GM18861 (cell line): ENCODE measurements around the gene CTNNA3.
"Not testable (repeated sequence)": the region's sequence is repeated elsewhere in the genome, so short reads cannot be mapped to it uniquely, and the experiment has no call there.

Source experiments
- ATAC-seq: cut with Tn5 transposase; IDR thresholded peaks from one replicate; pipeline ENCODE4 v1.9.1; 2021; ENCODE audit not compliant: unreplicated experiment

The CTNNA3 gene

DNA sequence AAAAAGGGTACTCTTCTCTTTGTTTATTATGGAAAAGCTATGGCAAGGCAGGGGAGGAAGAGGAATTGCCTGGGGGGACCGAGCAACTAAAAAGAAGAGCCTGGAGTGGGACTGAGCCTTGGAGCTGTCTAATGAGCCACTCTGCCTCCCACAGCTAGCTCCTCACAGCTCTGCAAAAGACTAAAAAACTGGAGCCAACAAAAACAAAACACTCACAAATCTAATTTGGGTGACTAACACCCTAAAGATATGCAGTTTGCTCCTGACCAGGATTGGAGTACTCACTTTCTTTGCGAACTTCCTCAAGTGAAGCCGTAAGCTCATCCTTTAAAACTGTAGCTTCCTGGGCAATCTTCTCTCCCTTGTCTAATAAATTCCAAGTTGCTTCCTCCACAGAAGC is 89.4 kb downstream of the CTNNA3 start:
- no peak for ATAC-seq

GRCh38 chr10:67603701-67604100 is 92.3 kb downstream of the CTNNA3 start:
- ATAC-seq = no peak

DNA sequence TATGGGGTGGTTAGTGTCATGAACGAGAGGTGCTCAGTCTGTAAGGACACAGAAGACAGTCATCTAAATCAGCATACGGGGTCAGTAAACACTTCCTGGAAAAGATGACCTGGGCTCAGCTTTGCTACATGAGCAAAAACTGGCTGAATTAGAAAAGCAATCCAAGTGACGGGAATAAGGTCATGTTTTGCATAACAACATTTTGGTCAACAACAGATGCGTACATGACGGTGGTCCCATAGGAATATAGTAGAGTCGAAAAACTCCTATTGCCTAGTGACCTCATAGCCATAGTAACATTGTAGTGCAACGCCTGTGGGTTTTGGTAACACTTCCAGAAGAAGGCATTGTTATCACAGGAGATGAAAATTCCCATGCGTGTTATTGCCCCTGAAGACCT is 92.9 kb downstream of the CTNNA3 start:
- ATAC-seq = no peak

DNA sequence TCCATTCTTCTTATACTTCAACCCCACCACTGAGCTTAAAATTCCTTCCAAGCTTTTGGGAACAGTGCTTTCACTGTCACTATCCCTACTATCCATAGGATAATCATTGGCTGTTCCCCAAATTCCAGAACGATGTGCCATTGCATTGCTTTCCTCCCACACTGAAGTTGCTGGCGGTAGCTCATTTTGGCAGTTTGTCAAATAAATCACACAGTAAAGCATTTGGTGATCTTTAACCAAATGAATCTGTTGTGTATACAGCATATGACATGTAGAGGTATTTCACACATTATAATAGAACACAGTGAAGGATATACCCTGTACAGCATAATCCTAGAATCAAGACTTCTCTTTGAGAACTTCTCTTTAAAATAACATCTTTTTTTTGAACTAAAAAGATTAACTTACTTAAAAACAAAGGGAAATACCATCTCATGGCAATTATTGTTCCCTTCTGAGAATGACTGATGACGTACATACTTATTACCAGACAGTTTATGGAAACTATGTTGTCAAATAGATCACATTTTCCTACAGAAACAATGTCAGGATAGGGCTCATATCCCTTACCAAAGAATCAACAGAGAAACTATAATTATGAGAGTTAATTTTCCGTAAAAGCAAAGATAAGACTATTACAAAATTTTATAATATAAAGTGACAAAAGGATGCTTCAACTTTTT is 93.6 kb downstream of the CTNNA3 start:
- ATAC-seq = no peak

DNA sequence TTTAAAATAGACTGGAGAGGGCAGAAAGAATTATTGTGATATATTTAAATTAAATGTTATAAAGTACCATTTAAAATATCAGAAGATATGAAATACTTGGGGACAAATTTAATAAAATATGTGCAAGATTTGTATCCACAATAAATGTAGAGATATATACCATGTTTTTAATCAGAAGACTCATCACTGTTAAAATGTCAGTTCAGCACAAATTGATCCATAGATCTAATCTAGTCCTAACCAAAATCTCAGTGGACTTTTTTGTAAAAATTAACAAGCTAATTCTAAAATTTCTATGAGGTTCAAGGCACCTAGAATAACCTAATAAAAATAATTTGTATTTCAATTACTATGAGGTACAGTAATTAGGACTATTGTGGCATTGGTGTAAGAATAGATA is 96.4 kb downstream of the CTNNA3 start:
- no peak for ATAC-seq

- ATAC-seq = no peak
These were observed 99.4 kb downstream of the CTNNA3 start for GRCh38 chr10:67596641-67597040.

DNA sequence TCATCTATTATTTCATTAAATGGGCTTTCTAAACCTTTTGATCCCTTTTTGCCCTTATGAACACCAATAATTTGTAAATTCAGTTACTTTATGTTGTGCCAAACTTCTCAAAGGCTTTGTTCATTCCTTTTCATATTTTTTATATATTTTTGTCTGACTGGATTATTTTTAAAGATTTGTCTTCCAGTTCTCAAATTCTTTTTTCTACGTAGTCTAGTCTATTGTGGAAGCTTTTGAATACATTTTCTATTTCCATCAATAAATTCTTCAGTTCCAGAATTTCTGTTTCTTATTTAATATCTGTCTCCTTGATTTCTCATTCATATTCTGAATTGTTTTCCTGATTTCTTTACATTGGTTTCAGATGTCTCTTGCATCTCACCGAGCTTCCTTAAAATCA is 108.2 kb downstream of the CTNNA3 start:
- no peak for ATAC-seq

DNA sequence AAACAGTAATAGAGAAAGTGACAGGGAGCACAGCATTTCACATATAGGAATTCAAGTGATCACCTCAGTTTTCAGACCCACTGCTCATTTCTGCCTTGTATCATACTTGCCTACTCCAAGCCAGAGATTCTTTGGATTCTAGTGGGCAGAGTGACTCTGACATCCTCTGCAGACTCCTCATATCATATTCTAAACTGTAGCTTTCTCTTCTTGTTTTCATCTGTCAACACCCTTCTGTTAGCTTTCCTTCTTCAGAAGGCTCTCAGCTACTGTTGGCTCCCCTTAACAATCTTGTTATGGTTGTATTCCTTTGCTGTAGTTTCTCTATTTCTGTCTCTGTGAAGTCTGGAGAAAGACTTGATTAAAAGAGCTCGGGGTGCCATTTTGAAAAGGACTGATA is 120.5 kb downstream of the CTNNA3 start:
- ATAC-seq = no peak

DNA sequence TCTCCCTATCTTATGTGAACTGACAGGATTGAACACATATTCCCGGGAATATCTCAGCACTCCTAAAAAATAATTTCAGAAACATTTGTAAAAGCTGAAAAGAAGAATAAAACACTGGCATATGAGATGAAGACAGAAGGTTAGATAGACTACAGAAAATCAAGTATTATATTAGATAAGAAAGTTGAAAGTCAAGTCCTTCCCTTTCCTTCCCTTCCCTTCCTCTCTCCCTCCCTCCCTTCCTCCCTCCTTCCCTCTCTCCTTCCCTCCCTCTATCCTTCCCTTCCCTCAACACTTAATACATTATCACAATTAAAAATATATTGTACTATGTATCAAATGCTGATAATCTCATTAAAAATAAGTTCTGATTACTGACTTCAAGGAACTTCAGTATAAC is 122.5 kb downstream of the CTNNA3 start:
- no peak for ATAC-seq

DNA sequence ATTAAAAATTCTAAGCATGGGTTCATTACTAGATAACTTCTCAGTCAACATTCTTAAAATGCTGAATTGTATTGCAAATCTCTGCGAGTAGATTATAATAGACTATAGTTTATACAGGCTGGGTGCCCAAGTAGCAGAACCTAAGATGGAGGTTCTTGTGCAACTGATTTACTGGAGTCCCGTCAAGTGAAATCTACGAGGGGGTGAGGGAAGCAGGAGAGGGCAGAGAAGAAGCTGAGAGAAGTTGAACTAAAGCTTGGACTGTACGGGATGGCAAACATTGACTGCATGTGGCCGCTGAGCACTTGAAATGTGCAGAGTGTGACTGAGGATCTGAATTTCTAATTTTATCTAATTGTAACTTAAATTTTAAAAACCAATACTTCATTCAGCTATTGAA is 124.5 kb downstream of the CTNNA3 start:
- ATAC-seq = no peak

DNA sequence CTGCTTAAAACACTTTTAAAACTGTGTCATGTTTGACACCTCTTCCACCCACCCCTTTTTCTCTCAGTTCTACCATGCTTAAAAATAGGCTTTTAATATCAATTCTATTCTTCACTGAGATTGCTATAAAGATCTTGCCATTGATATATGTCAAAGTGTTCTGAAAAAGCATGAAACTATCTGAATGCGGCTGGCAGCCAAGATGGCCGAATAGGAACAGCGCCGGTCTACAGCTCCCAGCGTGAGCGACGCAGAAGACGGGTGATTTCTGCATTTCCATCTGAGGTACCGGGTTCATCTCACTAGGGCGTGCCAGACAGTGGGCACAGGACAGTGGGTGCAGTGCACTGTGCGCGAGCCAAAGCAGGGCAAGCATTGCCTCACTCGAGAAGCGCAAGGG is 137.7 kb downstream of the CTNNA3 start:
- ATAC-seq = not testable (repeated sequence)

GRCh38 chr10:67553254-67553653 is 142.7 kb downstream of the CTNNA3 start:
- ATAC-seq = no peak

GRCh38 chr10:67550838-67551402 is 145.1 kb downstream of the CTNNA3 start:
- ATAC-seq = no peak

DNA sequence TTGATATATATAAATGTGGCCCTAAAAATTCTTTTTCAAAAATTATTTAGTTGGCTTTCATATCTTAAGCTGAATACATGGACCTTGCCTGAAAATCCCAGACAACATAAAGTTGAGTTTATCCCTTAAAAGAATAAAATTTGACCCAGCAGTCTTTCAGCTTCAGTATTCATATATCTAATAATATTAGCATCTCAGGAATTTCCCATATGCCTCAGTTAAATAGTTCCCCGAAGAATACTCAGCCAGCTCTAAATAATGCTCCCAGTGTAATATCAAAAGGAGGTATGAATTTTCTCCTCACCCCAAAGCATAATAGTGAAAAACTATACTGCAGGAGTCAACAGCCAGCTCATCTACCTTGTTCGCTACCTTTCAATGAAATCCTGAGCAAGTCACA is 145.9 kb downstream of the CTNNA3 start:
- ATAC-seq = no peak

- no peak for ATAC-seq
These were observed 146.6 kb downstream of the CTNNA3 start for GRCh38 chr10:67549390-67549789.

- no peak for ATAC-seq
These were observed 154.6 kb downstream of the CTNNA3 start for GRCh38 chr10:67541411-67541810.

GRCh38 chr10:67539312-67539711 is 156.7 kb downstream of the CTNNA3 start:
- no peak for ATAC-seq

- ATAC-seq = no peak
These were observed 158.1 kb downstream of the CTNNA3 start for GRCh38 chr10:67537906-67538305.

GRCh38 chr10:67533376-67533775 is 162.6 kb downstream of the CTNNA3 start:
- ATAC-seq = no peak

GRCh38 chr10:67530990-67531389 is 165.0 kb downstream of the CTNNA3 start:
- not testable (repeated sequence) for ATAC-seq

DNA sequence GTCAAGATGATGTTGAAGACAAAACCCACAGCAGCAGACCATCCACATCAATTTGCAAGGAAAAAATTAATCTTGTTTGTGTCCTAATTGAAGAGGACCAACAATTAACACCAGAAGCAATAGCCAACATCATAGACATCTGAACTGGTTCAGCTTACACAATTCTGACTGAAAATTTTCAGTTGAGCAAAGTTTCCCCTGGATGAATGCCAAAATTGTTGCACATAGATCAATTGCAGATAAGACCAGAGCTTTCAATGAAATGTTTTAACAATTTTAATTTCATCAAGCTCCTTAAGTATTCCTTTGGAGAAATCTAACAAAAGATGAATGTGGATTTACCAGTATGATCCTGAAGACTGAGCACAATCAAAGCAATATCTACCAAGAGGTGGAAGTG is 168.6 kb downstream of the CTNNA3 start:
- no peak for ATAC-seq

- ATAC-seq = no peak
These were observed 174.4 kb downstream of the CTNNA3 start for GRCh38 chr10:67521546-67521945.

DNA sequence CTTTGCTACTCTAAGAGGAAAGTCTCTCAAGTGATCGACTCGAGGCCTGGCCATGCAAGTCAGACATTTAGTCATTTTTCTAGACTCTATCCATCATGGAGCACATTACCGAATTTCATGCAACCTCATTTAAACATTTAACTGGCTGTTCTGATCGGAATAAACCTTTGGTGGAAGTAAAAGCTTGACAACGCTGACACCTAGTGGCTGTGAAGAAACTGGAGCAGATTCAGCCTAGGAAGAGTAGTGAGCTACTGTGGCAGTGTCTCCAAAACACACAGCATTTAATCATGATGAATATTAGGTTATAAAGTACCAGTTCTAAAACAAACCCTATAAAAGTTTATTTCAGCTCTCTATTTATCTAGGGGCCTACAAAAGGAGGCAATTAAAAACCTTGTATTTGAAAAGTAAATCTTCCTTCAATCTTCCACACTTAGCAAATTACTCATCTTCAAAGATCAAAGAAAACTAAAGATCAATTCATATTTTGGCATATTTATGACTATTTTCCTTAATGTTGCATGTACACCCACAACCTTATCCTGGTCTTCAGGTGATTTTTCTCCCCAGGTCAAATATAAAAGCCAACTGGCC is 175.0 kb downstream of the CTNNA3 start:
- peak; percentile 67 for ATAC-seq
